ENCODE data around the gene COMMD7. TPM values are rescaled to one million over a fixed set of nuclear protein-coding genes. Genes with fewer than 3 reads are reported as not detected.

COMMD7 gene
- total and polyA plus RNA-seq, 9 of the 15 experiments (the other 6 are each of a cell fraction or from before 2014, with no cell fraction given), result 11.9 to 69.1 (median 34.7) TPM

- TF ChIP-seq, protein P1, sequence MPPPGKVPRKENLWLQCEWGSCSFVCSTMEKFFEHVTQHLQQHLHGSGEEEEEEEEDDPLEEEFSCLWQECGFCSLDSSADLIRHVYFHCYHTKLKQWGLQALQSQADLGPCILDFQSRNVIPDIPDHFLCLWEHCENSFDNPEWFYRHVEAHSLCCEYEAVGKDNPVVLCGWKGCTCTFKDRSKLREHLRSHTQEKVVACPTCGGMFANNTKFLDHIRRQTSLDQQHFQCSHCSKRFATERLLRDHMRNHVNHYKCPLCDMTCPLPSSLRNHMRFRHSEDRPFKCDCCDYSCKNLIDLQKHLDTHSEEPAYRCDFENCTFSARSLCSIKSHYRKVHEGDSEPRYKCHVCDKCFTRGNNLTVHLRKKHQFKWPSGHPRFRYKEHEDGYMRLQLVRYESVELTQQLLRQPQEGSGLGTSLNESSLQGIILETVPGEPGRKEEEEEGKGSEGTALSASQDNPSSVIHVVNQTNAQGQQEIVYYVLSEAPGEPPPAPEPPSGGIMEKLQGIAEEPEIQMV (tag; conservative IDR thresholded peaks at IDR 0.05; ENCODE audit: low read depth), result no peak
- TF ChIP-seq, protein P2, sequence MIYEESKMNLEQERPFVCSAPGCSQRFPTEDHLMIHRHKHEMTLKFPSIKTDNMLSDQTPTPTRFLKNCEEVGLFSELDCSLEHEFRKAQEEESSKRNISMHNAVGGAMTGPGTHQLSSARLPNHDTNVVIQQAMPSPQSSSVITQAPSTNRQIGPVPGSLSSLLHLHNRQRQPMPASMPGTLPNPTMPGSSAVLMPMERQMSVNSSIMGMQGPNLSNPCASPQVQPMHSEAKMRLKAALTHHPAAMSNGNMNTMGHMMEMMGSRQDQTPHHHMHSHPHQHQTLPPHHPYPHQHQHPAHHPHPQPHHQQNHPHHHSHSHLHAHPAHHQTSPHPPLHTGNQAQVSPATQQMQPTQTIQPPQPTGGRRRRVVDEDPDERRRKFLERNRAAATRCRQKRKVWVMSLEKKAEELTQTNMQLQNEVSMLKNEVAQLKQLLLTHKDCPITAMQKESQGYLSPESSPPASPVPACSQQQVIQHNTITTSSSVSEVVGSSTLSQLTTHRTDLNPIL (CRISPR knock-in tag; IDR thresholded peaks at IDR 0.05), result no peak
These were observed 35.3 kb downstream of the COMMD7 start (continued) for GRCh38 chr20:32707691-32708581.

- H3K4me2 ChIP-seq (ENCODE audit: insufficient read depth, low read length), result no peak overlapping the region
- no peak for DNase-seq (ENCODE audit: extremely low read depth in 1 of 4, low spot score in 3 of 4)
- H2AFZ ChIP-seq (ENCODE audit: low read depth, low read length), result no peak overlapping the region
- peaks cover 25% of the 10 kb centered on the region; the same call in 2 of the 3 replicates for H3K36me3 ChIP-seq (ENCODE audit: control insufficient read depth, insufficient read depth, low read length)
- no peak overlapping the region for H3K9ac ChIP-seq (ENCODE audit: insufficient read depth in 1 of 2, low read depth in 2 of 2, low read length in 2 of 2)
- no peak for ATAC-seq
- H3K4me1 ChIP-seq (replicated peaks in 1 of 2; ENCODE audit: control insufficient read depth in 2 of 2, insufficient read depth in 2 of 2, low read length in 2 of 2), result no peaks in the 10 kb centered on the region; a peak in 1 of 5 replicates
- intact Hi-C loops (cut with micrococcal nuclease), result no loop called here
- no peaks in the 10 kb centered on the region for H3K9me3 ChIP-seq (replicated peaks; ENCODE audit: control insufficient read depth, insufficient read depth, low read depth, low read length)
- TF ChIP-seq, protein P3, sequence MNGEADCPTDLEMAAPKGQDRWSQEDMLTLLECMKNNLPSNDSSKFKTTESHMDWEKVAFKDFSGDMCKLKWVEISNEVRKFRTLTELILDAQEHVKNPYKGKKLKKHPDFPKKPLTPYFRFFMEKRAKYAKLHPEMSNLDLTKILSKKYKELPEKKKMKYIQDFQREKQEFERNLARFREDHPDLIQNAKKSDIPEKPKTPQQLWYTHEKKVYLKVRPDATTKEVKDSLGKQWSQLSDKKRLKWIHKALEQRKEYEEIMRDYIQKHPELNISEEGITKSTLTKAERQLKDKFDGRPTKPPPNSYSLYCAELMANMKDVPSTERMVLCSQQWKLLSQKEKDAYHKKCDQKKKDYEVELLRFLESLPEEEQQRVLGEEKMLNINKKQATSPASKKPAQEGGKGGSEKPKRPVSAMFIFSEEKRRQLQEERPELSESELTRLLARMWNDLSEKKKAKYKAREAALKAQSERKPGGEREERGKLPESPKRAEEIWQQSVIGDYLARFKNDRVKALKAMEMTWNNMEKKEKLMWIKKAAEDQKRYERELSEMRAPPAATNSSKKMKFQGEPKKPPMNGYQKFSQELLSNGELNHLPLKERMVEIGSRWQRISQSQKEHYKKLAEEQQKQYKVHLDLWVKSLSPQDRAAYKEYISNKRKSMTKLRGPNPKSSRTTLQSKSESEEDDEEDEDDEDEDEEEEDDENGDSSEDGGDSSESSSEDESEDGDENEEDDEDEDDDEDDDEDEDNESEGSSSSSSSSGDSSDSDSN (IDR thresholded peaks at IDR 0.05; ENCODE audit: borderline replicate concordance in 1 of 2, low read depth in 2 of 2, low read length in 2 of 2), result no peak
- TF ChIP-seq, protein P4, sequence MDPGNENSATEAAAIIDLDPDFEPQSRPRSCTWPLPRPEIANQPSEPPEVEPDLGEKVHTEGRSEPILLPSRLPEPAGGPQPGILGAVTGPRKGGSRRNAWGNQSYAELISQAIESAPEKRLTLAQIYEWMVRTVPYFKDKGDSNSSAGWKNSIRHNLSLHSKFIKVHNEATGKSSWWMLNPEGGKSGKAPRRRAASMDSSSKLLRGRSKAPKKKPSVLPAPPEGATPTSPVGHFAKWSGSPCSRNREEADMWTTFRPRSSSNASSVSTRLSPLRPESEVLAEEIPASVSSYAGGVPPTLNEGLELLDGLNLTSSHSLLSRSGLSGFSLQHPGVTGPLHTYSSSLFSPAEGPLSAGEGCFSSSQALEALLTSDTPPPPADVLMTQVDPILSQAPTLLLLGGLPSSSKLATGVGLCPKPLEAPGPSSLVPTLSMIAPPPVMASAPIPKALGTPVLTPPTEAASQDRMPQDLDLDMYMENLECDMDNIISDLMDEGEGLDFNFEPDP (CRISPR knock-in tag; IDR thresholded peaks at IDR 0.05), result no peak
- no peaks in the 10 kb centered on the region for H3K79me2 ChIP-seq (ENCODE audit: control insufficient read depth, insufficient read depth, low read length)
- POLR2A ChIA-PET, result no interaction called here
- H3K27ac ChIP-seq (ENCODE audit: extremely low read depth, low read depth, low read length), result no peak overlapping the region
- 83% methylated on average over 2 of the region's 3 CpGs for WGBS (ENCODE audit: insufficient coverage, low coverage, missing lambda C conversion rate)
- H3K9me1 ChIP-seq (ENCODE audit: control insufficient read depth, insufficient read depth, low read length), result no peaks in the 10 kb centered on the region
- H3K4me3 ChIP-seq, result no peak overlapping the region
- H4K20me1 ChIP-seq (replicated peaks; ENCODE audit: control insufficient read depth, insufficient read depth, low read length), result no peaks in the 10 kb centered on the region
- in situ Hi-C loops (cut with MboI), result no loop called here
- no peaks in the 10 kb centered on the region for H3K27me3 ChIP-seq (ENCODE audit: control insufficient read depth in 2 of 2, insufficient read depth in 2 of 2, low read length in 2 of 2)
- CTCF ChIA-PET (ENCODE audit: low intra/inter-chr PET ratio), result no interaction called here
- BruUV-seq (replicated peaks), result no TSS peak
- no peak for FAIRE-seq
These were observed 36.8 kb downstream of the COMMD7 start for GRCh38 chr20:32706486-32706885.
